ENCODE data around the gene LAMB4. TPM values are rescaled to one million over a fixed set of nuclear protein-coding genes. Genes with fewer than 3 reads are reported as not detected.

The LAMB4 gene
- polyA plus RNA-seq, 1 of the 3 experiments (the other 2 are of a cell fraction) = 0.36 TPM

- POLR2A ChIA-PET = no interaction called here
These were observed 26.9 kb upstream of the LAMB4 start for GRCh38 chr7:108156897-108157605.

GRCh38 chr7:108152198-108152597 is 22.0 kb upstream of the LAMB4 start:
- no peaks in the 10 kb centered on the region for H3K79me2 ChIP-seq (ENCODE audit: insufficient read depth)
- WGBS (ENCODE audit: low lambda C conversion rate) = 67% methylated on average over 3 of the region's 3 CpGs

More at GRCh38 chr7:108156897-108157605, 26.9 kb upstream of the LAMB4 start:
- Histone ChIP-seq H4K20me1 (ENCODE audit: insufficient read depth) (no peaks in the 10 kb centered on the region), H3K4me1 (ENCODE audit: control insufficient read depth in 1 of 2, insufficient read depth in 2 of 2, low read depth in 1 of 2, low read length in 1 of 2) (no peaks in the 10 kb centered on the region; a peak in 1 of 4 replicates), H3K36me3 (replicated peaks in 1 of 2; ENCODE audit: control insufficient read depth in 1 of 2, insufficient read depth in 2 of 2, low read length in 1 of 2) (peaks cover 0 to 14% of the 10 kb centered on the region in 2 experiments), H3K4me2 (no peak overlapping the region), H3K4me3 (ENCODE audit: low read depth in 2 of 2, low read length in 1 of 2) (no peak overlapping the region), H2AFZ (ENCODE audit: low read depth) (no peak overlapping the region), H3K27ac (ENCODE audit: low read depth in 2 of 2, low read length in 1 of 2) (no peak overlapping the region), H3K79me2 (ENCODE audit: insufficient read depth) (no peaks in the 10 kb centered on the region), H3K9me2 (no peaks in the 10 kb centered on the region), H3K27me3 (ENCODE audit: insufficient read depth) (no peaks in the 10 kb centered on the region; the same call in 1 of the 2 replicates), H3K9ac (no peak overlapping the region), H3K9me3 (no peaks in the 10 kb centered on the region), H3F3A (replicated peaks; ENCODE audit: insufficient read depth) (no peaks in the 10 kb centered on the region)
- 83% methylated on average over 3 of the region's 3 CpGs for WGBS (ENCODE audit: low lambda C conversion rate)
- no peak for TF ChIP-seq EP300 (IDR thresholded peaks at IDR 0.05; ENCODE audit: borderline replicate concordance in 1 of 2, low read depth in 1 of 2, low read length in 1 of 2)
- no peak for DNase-seq
- CTCF ChIA-PET = interaction anchor here (0.8 to 3.7 kb wide), 2 partner anchors 11 to 311 kb away, joined by 4 to 30 read pairs; no protein-coding TSS in a partner anchor

More at GRCh38 chr7:108152198-108152597, 22.0 kb upstream of the LAMB4 start:
- H4K20me1 ChIP-seq (ENCODE audit: insufficient read depth) = no peaks in the 10 kb centered on the region
- H3K9me3 ChIP-seq = no peaks in the 10 kb centered on the region
- H3K4me3 ChIP-seq (ENCODE audit: low read depth in 2 of 2, low read length in 1 of 2) = no peak overlapping the region
- no peaks in the 10 kb centered on the region; a peak in 1 of 4 replicates for H3K4me1 ChIP-seq (ENCODE audit: control insufficient read depth in 1 of 2, insufficient read depth in 2 of 2, low read depth in 1 of 2, low read length in 1 of 2)
- H2AFZ ChIP-seq (ENCODE audit: low read depth) = no peak overlapping the region
- POLR2A ChIA-PET = no interaction called here
- CTCF ChIA-PET = no interaction called here
- H3K9me2 ChIP-seq = no peaks in the 10 kb centered on the region
- H3F3A ChIP-seq (replicated peaks; ENCODE audit: insufficient read depth) = no peaks in the 10 kb centered on the region
- H3K9ac ChIP-seq = no peak overlapping the region
- H3K36me3 ChIP-seq (replicated peaks in 1 of 2; ENCODE audit: control insufficient read depth in 1 of 2, insufficient read depth in 2 of 2, low read length in 1 of 2) = peaks cover 0 to 21% of the 10 kb centered on the region in 2 experiments
- no peak overlapping the region for H3K27ac ChIP-seq (ENCODE audit: low read depth in 2 of 2, low read length in 1 of 2)
- TF ChIP-seq CTCF (IDR thresholded peaks at IDR 0.05) (no peak), RCOR1 (IDR thresholded peaks at IDR 0.05; ENCODE audit: low read length) (no peak), MAX (IDR thresholded peaks at IDR 0.05; ENCODE audit: low read depth) (no peak), RFX5 (IDR thresholded peaks at IDR 0.05; ENCODE audit: low read length) (no peak), PBX3 (IDR thresholded peaks at IDR 0.05) (no peak)
- H3K4me2 ChIP-seq = no peak overlapping the region
- DNase-seq = no peak
- no peaks in the 10 kb centered on the region for H3K27me3 ChIP-seq (ENCODE audit: insufficient read depth)
